Measurements from ENCODE around the gene MSI2. TPM values are rescaled to one million over a fixed set of nuclear protein-coding genes. Genes with fewer than 3 reads are reported as not detected.

Gene MSI2
- total RNA-seq, 1 experiment from 2014 or later = 29.4 TPM

DNA sequence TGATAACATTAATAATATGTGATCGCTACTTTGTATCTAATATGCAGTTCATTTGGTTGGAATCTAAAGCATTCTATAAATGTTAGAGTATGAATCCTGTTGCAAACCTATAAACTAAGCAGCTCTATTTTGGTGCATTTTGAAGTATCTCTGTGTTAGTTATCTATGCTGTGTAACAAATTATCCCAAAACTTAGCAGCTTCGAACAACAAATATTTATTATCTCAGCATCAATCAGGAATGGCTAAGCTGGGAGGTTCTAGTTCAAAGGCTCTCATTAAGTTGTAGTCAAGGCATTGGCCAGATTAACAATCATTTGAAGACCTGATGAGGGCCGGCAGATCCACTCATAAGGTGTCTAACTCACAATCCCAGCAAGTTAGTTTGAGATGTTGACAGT is 10.1 kb upstream of the MSI2 start:
- DNase-seq (ENCODE audit: low read depth) = no peak

DNA sequence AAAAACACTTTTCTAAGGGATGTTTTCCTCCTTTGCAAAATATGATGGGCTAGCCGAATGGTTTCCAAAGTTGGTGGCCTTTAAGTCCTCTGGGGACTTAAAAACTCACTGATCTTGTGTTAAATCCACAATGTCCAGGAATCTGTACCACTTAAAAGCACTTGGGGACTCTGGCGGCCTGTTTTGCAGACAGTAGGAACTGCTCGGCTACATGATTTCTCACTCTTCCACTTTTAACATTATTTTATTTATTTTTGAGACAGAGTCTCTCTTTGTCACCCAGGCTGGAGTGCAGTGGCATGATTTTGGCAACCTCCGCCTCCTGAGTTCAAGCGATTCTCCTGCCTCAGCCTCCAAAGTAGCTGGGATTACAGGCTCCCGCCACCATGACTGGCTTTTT is 9.1 kb upstream of the MSI2 start:
- no peak for DNase-seq (ENCODE audit: low read depth)

- DNase-seq (ENCODE audit: low read depth) = no peak
Measured at GRCh38 chr17:57247913-57248312, 8.4 kb upstream of the MSI2 start.

DNA sequence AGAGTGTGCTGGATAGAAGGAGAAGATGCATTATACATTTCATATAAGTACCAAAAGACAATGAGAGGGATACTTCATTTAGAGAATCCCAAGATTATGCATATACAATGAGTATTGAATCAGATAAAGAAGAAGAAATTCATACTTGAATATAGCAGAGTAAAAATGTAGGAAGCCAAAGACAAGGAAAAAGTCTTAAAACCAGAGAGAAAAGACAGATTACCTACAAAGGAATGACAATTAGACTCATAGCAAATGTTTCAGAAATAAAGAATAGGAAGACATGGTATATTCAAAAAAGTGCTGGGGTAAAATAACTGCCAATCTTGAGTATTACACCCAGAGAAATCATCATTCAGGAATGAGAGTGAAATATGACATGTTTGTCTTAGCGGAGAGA is 6.8 kb upstream of the MSI2 start:
- no peak for DNase-seq (ENCODE audit: low read depth)

GRCh38 chr17:57251211-57251787 is 5.0 kb upstream of the MSI2 start:
- DNase-seq (ENCODE audit: low read depth) = no peak

GRCh38 chr17:57253362-57254065 is 2.8 kb upstream of the MSI2 start:
- DNase-seq (ENCODE audit: low read depth) = no peak

- DNase-seq (ENCODE audit: low read depth) = no peak
Measured at GRCh38 chr17:57255182-57255775, 1.0 kb upstream of the MSI2 start.

GRCh38 chr17:57256708-57257112 is 387 bp downstream of the MSI2 start:
- DNase-seq (ENCODE audit: low read depth) = no peak

GRCh38 chr17:57257195-57257894 is 1.0 kb downstream of the MSI2 start:
- no peak for DNase-seq (ENCODE audit: low read depth)

GRCh38 chr17:57257895-57258851 is 1.9 kb downstream of the MSI2 start:
- no peak for DNase-seq (ENCODE audit: low read depth)

DNA sequence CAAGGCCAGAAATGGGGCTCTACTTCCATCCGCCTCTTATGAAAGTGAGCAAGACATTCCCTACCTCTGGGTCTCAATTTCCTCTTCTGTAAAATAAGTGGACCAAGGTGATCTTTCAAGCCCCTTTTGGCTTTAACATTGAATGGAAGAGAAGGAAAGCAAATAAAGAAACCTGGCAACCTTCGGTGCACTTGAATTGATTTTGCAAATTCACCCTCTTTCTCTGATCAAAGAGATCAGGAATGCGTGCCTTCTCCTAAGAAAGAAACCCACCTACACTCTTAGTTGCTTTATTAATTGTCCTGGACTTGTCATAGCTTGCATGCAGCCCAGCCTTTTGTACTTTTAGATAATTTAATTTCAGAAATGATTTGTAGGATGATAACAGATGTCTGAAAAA is 3.0 kb downstream of the MSI2 start:
- DNase-seq (ENCODE audit: low read depth) = no peak

DNA sequence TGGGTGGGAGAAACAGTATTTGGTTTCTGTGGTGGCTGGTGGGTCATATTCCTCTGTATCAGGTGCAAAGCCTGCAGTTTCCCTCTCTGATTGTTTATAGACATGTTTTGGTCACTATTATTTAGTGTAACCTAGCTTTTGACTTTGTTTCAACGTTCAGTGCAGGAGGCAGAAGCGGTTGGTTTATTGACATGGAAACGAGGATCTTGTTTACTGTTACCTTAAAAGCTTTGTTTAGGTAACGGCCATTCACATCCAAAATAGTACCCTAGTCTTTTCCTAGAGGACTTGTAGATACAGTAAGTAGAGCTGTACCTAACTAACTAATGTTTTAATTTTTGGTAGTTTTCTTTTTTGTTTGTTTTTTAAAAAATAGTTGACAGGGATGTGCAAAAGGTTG is 3.5 kb downstream of the MSI2 start:
- no peak for DNase-seq (ENCODE audit: low read depth)

DNA sequence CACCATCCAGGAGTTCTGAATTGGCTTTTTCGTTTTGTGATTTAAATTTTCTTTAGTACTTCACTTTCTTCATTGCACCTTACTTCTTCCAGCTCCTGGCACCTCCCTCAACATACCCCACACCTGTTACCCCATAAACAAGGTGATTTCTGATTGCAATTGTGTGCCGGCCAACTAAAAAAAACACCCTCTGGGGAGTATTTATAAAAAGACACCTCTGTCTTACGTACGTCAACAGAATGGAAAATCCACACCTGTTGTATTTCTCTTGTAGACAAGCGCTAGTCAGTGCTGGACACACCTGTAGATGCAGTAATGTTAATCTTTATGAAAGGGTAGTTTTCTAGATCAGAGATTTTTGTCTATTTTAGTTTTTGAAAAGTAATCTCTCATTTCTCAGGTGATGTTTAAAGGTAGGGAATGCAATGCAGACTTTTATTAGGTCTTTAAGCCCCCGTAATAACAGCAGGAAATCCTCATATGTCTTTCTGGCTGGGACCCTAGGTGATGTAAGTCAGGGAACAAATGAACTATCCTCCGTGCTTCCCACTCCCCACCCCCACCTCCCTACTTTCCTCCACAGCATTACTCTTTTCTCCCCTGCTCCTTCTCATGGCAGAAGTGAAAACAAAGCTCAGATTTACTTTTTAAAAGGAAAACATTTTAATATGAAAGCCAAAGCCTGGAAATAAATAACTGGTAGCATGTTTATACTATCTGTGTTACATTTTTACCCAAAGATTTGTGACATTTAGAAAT is 4.2 kb downstream of the MSI2 start:
- DNase-seq (ENCODE audit: low read depth) = no peak

- no peak for DNase-seq (ENCODE audit: low read depth)
Measured at GRCh38 chr17:57261084-57261461, 4.8 kb downstream of the MSI2 start.

GRCh38 chr17:57262557-57262956 is 6.2 kb downstream of the MSI2 start:
- DNase-seq (ENCODE audit: low read depth) = no peak

GRCh38 chr17:57264250-57264649 is 7.9 kb downstream of the MSI2 start:
- no peak for DNase-seq (ENCODE audit: low read depth)

GRCh38 chr17:57264776-57265175 is 8.5 kb downstream of the MSI2 start:
- DNase-seq (ENCODE audit: low read depth) = peak; percentile 49

DNA sequence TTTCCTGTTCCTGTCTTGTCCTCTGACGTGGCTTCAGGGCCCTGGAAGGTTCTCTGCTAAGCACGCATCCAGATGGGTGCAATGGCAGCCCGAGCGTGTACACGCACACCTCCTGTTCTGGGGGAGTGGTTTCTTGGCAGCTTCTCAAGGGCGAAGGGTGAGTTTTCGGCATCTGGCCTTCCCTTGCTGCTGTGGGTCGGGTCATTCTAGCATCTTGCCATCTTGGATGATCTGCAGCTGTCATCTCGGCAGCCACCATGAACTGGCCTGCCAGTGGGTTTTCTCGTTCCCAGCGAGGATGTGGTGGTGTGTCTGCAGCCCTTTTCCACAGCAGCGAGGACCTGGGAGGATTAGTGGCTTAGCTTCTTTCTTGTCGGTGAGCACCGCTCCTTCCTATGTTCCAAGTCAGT is 10.6 kb downstream of the MSI2 start:
- DNase-seq (ENCODE audit: low read depth) = no peak

GRCh38 chr17:57268181-57268580 is 11.9 kb downstream of the MSI2 start:
- DNase-seq (ENCODE audit: low read depth) = no peak

DNA sequence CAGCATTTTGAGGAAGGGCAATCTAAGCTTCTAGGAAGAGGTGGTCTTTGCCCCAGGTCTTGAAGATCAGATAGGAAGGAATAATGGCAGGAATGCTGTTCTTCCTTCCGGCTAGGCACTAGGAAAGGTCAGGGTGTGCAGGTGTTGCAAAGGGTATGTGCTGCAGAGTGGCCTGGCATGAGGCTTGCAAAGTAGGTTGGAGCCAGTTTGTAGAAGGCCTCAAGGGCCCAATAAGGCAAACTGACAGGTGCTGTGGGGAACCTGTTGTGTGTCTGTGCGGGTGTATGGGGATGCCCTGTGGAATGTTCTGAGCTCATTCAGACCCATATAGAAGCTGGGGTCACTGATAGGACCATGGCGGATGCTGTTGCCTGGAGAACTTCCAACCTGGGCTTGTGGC is 12.7 kb downstream of the MSI2 start:
- DNase-seq (ENCODE audit: low read depth) = no peak

All from RPMI7951 (cell line).